Chondrocyte (in vitro differentiated cells): Measurements from ENCODE around the gene VCX3A. TPM values are rescaled to one million over a fixed set of nuclear protein-coding genes. Genes with fewer than 3 reads are reported as not detected.
"Not testable (repeated sequence)": the region's sequence is repeated elsewhere in the genome, so short reads cannot be mapped to it uniquely, and the experiment has no call there.

ENCODE experiments used
- DNase-seq: peaks from one replicate; pipeline ENCODE4 v3.0.0; 2021; ENCODE audit warnings: mixed read lengths, low spot score
- H3K27ac Mint-ChIP-seq: one replicate; pipeline ENCODE4 v1.8.0; 2021; ENCODE audit warnings: mild to moderate bottlenecking, moderate library complexity, mixed read lengths; ENCODE audit not compliant: unreplicated experiment
- H3K27me3 Mint-ChIP-seq: 2 replicates; pipeline ENCODE4 v1.8.0; 2021; ENCODE audit warnings: low read depth, mixed read lengths
- H3K36me3 Mint-ChIP-seq: 2 replicates; pipeline ENCODE4 v1.8.0; 2021; ENCODE audit warnings: low read depth, mixed read lengths
- H3K4me1 Mint-ChIP-seq: 2 replicates; pipeline ENCODE4 v1.8.0; 2021; ENCODE audit warnings: low read depth, mild to moderate bottlenecking, mixed read lengths
- H3K4me3 Mint-ChIP-seq: one replicate; pipeline ENCODE4 v1.8.0; 2021; ENCODE audit warnings: mild to moderate bottlenecking, moderate library complexity, mixed read lengths; ENCODE audit not compliant: unreplicated experiment
- H3K9me3 Mint-ChIP-seq: 2 replicates; pipeline ENCODE4 v1.8.0; 2021; ENCODE audit warnings: low read depth, mixed read lengths
- long read RNA-seq: library from polyadenylated mRNA; stranded (forward); transcript quantifications from one replicate; pipeline ENCODE4 v2.0.0, GENCODE V29; 2021
- total RNA-seq: library from RNA; stranded (reverse); gene quantifications from 3 replicates; pipeline ENCODE4 v1.2.1, GENCODE V29; 2021
- TF ChIP-seq, protein P1 (sequence below): fragments of 200-600 bp; sonication (generic); IDR thresholded peaks from 2 replicates; pipeline ENCODE4 v1.5.0; 2021; ENCODE audit warnings: antibody characterized with exemption, mild to moderate bottlenecking, moderate library complexity

VCX3A gene
- total RNA-seq = not detected in 3 replicates
- long read RNA-seq = 0 reads

GRCh38 chrX:6535018-6535417 is at the start of gene VCX3A:
VCX3A (minus strand) TSS chrX:6535118; CDS start chrX:6534497, 621 bp downstream.
- not testable (repeated sequence) for H3K4me1 Mint-ChIP-seq, H3K27ac Mint-ChIP-seq, DNase-seq, H3K4me3 Mint-ChIP-seq, H3K36me3 Mint-ChIP-seq, H3K27me3 Mint-ChIP-seq, H3K9me3 Mint-ChIP-seq

GRCh38 chrX:6574762-6575161 is 39.8 kb upstream of the VCX3A start:
- Mint-ChIP-seq H3K36me3 (no peaks in the 10 kb centered on the region), H3K4me1 (no peaks in the 10 kb centered on the region), H3K27ac (no peak overlapping the region), H3K9me3 (no peaks in the 10 kb centered on the region), H3K4me3 (no peak overlapping the region), H3K27me3 (no peaks in the 10 kb centered on the region)
- DNase-seq = no peak
- TF ChIP-seq, protein P1, sequence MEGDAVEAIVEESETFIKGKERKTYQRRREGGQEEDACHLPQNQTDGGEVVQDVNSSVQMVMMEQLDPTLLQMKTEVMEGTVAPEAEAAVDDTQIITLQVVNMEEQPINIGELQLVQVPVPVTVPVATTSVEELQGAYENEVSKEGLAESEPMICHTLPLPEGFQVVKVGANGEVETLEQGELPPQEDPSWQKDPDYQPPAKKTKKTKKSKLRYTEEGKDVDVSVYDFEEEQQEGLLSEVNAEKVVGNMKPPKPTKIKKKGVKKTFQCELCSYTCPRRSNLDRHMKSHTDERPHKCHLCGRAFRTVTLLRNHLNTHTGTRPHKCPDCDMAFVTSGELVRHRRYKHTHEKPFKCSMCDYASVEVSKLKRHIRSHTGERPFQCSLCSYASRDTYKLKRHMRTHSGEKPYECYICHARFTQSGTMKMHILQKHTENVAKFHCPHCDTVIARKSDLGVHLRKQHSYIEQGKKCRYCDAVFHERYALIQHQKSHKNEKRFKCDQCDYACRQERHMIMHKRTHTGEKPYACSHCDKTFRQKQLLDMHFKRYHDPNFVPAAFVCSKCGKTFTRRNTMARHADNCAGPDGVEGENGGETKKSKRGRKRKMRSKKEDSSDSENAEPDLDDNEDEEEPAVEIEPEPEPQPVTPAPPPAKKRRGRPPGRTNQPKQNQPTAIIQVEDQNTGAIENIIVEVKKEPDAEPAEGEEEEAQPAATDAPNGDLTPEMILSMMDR = peak; percentile 39

- Mint-ChIP-seq H3K9me3 (peaks cover 2% of the 10 kb centered on the region), H3K4me1 (peaks cover 6% of the 10 kb centered on the region), H3K36me3 (no peaks in the 10 kb centered on the region), H3K27ac (no peak overlapping the region), H3K4me3 (no peak overlapping the region), H3K27me3 (no peaks in the 10 kb centered on the region)
- TF ChIP-seq, protein P1 = no peak
- DNase-seq = no peak
These were observed 33.1 kb upstream of the VCX3A start for GRCh38 chrX:6568031-6568430.

- H3K27me3 Mint-ChIP-seq = no peaks in the 10 kb centered on the region
These were observed 24.1 kb upstream of the VCX3A start for GRCh38 chrX:6558979-6559378.

DNA sequence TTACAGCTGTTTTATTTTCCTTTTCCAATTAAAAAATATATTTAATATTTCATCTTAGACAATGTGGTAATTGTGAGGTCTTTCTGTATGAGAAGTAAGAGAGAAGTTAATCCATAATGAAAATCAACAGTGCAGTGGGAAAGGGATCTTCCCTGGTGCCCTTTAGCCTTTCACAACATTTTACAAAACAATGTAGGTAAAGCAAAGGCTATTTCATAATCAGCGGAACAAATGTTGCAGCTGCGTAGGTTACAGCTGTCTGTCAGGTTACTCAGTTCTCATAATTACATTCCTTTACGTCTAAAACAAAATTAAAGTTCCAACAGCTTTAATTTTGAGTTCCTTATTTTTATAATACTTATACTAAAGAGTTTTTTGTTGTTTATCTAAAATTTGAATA is 22.8 kb upstream of the VCX3A start:
- TF ChIP-seq, protein P1 = no peak
- H3K27ac Mint-ChIP-seq = no peak overlapping the region
- no peaks in the 10 kb centered on the region for H3K4me1 Mint-ChIP-seq
- H3K4me3 Mint-ChIP-seq = no peak overlapping the region
- DNase-seq = no peak
- H3K9me3 Mint-ChIP-seq = peaks cover 22% of the 10 kb centered on the region
- peaks cover 2% of the 10 kb centered on the region for H3K36me3 Mint-ChIP-seq
- H3K27me3 Mint-ChIP-seq = no peaks in the 10 kb centered on the region

More at GRCh38 chrX:6558979-6559378, 24.1 kb upstream of the VCX3A start:
- Mint-ChIP-seq H3K4me1 (no peaks in the 10 kb centered on the region), H3K27ac (no peak overlapping the region), H3K9me3 (peaks cover 21% of the 10 kb centered on the region), H3K36me3 (peaks cover 2% of the 10 kb centered on the region), H3K4me3 (no peak overlapping the region)
- TF ChIP-seq, protein P1 = no peak
- no peak for DNase-seq

DNA sequence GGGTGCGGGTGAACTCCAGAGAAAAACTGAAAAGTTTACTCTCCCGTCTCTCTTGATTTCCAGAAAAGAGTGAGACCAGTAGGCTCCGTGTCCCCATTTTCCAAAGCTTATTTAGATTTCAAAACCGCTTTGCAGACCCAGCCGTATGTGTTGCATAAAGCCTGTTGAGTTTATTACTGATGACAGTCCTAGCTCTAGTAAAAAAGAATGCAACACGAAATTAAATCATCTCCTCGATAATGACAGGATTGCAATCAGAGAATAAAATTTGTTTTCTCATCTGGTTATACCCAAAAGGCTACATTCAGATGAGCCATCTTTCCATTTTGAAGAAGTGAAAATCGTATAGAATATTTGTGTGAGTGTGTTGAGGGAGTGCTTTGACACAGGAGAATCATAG is 16.1 kb upstream of the VCX3A start:
- Mint-ChIP-seq H3K4me3 (no peak overlapping the region), H3K9me3 (peaks cover 20% of the 10 kb centered on the region), H3K4me1 (no peaks in the 10 kb centered on the region), H3K27ac (no peak overlapping the region), H3K27me3 (no peaks in the 10 kb centered on the region), H3K36me3 (peaks cover 2% of the 10 kb centered on the region)
- TF ChIP-seq, protein P1 = no peak
- no peak for DNase-seq
